ENCODE measurements around the gene FCRL5. TPM values are rescaled to one million over a fixed set of nuclear protein-coding genes. Genes with fewer than 3 reads are reported as not detected.

The FCRL5 gene
- total RNA-seq, 1 experiment from 2014 or later = not detected

GRCh38 chr1:157523774-157524493, 28.4 kb downstream of the FCRL5 start:
- no peak for DNase-seq (ENCODE audit: low spot score)

GRCh38 chr1:157521056-157521455, 31.3 kb downstream of the FCRL5 start:
- no peak for DNase-seq (ENCODE audit: low spot score)

- DNase-seq (ENCODE audit: low spot score) = no peak
These were observed 31.9 kb downstream of the FCRL5 start for GRCh38 chr1:157520386-157520935.

GRCh38 chr1:157519451-157519850, 32.9 kb downstream of the FCRL5 start:
- no peak for DNase-seq (ENCODE audit: low spot score)

GRCh38 chr1:157517016-157517415, 35.3 kb downstream of the FCRL5 start:
- no peak for DNase-seq (ENCODE audit: low spot score)

- no peak for DNase-seq (ENCODE audit: low spot score)
These were observed 36.6 kb downstream of the FCRL5 start for GRCh38 chr1:157515709-157516108.

- DNase-seq (ENCODE audit: low spot score) = no peak
These were observed 37.2 kb downstream of the FCRL5 start for GRCh38 chr1:157515141-157515540.

GRCh38 chr1:157512036-157512969, 40.0 kb downstream of the FCRL5 start:
- no peak for DNase-seq (ENCODE audit: low spot score)

- no peak for DNase-seq (ENCODE audit: low spot score)
These were observed 42.6 kb downstream of the FCRL5 start for GRCh38 chr1:157509546-157510232.

GRCh38 chr1:157505481-157506272, 46.6 kb downstream of the FCRL5 start:
- DNase-seq (ENCODE audit: low spot score) = peak; percentile 56

GRCh38 chr1:157504646-157505045, 47.7 kb downstream of the FCRL5 start:
- DNase-seq (ENCODE audit: low spot score) = no peak

- no peak for DNase-seq (ENCODE audit: low spot score)
These were observed 52.8 kb downstream of the FCRL5 start for GRCh38 chr1:157499521-157499920.

- DNase-seq (ENCODE audit: low spot score) = no peak
These were observed 53.6 kb downstream of the FCRL5 start for GRCh38 chr1:157498736-157499090.

- no peak for DNase-seq (ENCODE audit: low spot score)
These were observed 54.2 kb downstream of the FCRL5 start for GRCh38 chr1:157497987-157498735.

- DNase-seq (ENCODE audit: low spot score) = no peak
These were observed 55.0 kb downstream of the FCRL5 start for GRCh38 chr1:157497284-157497683.

- DNase-seq (ENCODE audit: low spot score) = peak; percentile 84
These were observed 56.2 kb downstream of the FCRL5 start for GRCh38 chr1:157496121-157496526.

- DNase-seq (ENCODE audit: low spot score) = no peak
These were observed 57.0 kb downstream of the FCRL5 start for GRCh38 chr1:157495285-157495684.

- DNase-seq (ENCODE audit: low spot score) = no peak
These were observed 58.2 kb downstream of the FCRL5 start for GRCh38 chr1:157494093-157494492.

- peak; percentile 83 for DNase-seq (ENCODE audit: low spot score)
These were observed 61.7 kb downstream of the FCRL5 start for GRCh38 chr1:157490467-157491165.

- no peak for DNase-seq (ENCODE audit: low spot score)
These were observed 64.2 kb downstream of the FCRL5 start for GRCh38 chr1:157488156-157488555.

All from HT-29 (cell line).